H4 (cell line): Measurements from ENCODE around the gene LEMD2. TPM values are rescaled to one million over a fixed set of nuclear protein-coding genes. Genes with fewer than 3 reads are reported as not detected.
A peak's percentile ranks its signal among the peaks of the same experiment; 100 is the strongest.

Source experiments
- DNase-seq: peaks from one replicate; pipeline ENCODE4 v3.0.0-alpha.2; 2015; ENCODE audit warnings: low spot score
- total RNA-seq: library from RNA; depleted of rRNA; stranded (reverse); fragments of >200 nt; shearing (Covaris generic); gene quantifications from 2 replicates; pipeline ENCODE4 v1.2.3, GENCODE V29; 2014

Gene LEMD2
- total RNA-seq, 1 experiment from 2014 or later: 25.9 TPM

DNA sequence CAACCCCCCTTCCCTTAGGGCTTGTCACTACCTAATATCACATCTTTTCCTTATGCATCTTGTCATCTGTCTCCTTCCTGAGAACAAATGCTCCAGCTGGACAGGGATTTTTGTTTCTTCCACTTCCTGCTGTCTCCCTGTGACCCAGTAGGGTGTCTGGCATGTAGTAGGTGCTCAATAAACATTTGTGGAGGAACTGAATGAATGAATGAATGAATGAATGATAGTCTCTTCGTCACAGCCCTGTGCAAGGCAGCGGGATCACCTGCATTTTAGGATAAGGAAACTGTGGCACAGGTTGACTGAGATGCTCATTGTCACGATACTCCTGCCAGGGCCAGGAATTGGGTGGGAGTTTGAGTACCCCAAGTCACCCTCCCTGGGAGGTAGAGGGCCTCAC lies 14.2 kb downstream of the LEMD2 start:
- no peak for DNase-seq

DNA sequence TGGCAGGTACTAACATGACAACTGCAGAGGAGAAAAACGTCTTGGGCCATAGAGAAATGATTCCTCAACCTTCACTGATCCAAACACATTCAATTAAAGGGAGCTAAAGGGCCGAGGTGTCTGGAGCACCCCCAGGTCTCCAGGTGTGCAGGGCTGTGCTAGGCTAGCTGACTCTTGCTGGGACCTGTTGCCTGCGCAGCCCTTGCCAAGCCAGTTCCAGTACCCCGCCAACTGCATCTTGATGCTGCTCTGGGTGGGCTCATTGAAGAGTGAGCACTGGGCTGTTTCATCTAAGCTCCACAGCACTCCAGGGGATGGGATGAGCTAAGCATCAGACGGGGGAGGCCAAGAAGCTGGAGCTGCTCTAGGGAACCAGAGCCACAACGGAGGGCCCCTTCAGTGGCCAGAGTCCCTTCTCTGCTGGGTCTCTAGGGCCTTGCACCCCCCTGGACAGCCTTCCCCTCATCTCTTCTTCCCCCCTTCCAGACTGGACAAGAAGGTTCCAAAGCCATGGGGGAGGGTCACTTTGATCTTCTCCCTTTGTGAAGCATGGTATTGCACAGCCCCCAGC lies 15.9 kb downstream of the LEMD2 start:
- DNase-seq: no peak

DNA sequence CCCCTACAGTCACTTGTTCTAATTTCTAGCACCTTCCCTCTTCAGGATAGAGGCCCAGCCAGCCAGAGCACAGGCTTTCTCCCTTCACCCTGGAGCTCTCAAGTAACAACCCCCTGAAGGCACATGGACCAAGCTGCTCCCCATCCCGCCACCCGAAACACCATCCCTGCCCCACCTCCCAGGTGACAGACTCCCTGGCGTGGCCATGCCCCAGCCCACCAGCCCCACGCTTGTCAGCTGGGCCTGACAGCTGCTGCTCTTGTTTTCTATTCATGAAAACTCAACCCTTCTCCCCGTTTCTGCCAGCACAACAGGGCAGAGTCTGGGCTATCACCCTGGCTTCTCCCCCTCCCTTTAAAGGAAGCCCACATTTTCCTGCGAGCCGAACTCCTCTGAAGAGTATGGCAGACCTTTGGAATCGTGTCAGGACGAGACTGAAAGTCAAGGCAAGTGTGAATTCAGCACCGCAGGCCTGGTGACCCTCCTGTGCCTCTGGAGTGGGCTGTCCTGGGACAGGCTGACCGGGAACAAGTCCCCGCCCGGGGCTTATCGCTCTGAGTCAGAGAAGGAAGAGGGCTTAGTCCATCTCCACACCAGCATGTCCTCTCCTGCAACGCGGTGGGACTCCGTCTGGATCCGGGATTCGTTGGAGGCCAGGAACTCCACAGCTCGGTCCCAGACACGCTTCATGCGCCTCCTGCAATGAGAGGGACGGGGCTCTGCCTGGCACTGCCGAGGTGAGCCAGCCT lies 16.7 kb downstream of the LEMD2 start:
- no peak for DNase-seq

DNA sequence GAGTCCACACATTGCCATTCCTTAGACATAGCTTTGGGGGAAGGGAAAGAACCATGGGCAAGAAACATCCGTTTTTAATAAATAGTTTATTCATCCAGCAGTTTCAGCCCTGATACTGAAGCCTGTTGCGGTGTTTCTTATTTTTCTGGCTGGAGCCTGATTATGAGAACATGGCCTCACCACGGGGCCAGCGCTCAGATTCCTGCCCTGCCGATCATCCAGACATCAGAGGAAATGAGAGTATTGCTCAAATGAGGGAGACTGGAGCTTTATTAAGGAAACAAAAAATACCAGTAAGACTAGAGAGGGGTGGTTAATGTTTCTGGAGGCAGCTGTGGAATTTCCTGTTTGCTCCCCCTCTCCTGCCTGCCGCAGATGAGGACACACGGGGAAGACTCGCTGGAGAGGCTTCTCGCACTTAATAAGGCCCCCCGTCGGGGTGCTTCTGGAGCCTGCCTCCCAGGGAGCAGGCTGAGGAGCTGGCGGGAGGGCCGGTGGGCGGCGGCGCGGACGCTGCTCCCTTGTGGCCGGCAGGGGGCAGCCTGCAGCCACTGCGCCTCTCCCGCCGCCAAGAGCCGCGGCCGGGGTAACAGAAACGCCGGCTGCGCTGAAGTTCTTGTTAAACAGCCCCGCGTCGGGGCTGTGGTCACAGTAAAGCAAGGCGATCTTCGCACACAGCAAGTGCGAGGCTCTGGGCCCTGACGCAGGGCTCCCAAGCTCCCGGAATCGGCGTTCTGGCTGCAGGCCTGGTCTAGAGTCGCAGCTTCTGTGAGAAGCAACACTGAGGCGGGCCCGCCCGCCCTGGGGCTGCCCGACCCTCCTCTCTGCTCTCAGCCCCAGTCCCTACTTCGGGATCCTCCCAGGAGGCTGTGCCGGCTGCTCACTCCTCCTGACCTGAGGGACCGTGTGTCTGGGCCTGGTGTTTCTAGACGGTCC lies 17.5 kb downstream of the LEMD2 start:
- peak; percentile 74 for DNase-seq

DNA sequence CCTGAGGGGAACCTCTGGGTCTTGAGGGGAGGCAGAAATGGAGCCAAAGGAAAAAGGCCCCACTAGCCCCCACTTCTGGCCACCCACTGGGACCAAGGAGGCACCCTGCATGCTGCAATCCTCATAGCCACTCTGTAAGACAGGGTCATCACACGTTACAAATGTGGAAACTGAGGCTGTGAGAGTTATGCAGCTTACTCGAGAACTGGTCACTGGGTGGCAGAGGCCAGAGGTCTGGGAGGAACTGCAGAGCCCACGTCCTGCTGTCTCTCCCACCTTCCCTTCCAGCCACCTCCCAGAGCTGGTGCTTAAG lies 18.1 kb downstream of the LEMD2 start:
- DNase-seq: no peak

DNA sequence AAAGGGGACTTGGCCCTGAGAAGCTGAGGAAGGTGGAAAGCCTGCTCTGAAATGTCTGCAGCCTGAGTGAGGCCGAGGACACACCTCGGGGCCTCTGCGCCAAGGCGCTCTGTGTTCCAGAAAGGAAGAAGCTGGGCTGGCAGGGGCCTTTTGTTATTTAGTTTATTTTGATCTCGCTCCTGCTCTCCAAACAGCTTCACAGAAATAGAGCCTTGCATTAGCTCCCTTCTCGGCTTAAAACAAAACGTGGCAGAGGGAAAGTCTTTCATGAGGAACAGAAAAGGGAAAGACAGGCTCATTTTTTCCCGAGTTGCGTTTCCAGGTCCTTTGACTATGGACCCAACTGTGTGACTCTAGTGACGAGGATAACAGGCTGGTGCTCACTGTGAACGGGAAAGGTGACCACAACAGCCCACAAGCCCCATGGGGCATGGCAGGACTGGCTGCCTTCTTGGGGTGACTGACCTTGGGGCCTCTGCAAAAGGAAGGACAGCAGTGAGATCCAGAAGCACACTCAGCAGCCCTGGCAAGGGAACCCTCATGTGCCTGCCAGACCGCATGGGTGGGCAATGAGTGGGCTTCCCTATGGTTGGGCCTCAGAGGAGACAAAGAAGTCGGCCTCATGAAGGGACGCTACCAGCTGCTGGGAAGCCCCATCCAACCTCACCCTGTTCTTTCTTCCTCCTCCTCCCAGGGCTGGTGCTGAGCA lies 18.7 kb downstream of the LEMD2 start:
- no peak for DNase-seq

DNA sequence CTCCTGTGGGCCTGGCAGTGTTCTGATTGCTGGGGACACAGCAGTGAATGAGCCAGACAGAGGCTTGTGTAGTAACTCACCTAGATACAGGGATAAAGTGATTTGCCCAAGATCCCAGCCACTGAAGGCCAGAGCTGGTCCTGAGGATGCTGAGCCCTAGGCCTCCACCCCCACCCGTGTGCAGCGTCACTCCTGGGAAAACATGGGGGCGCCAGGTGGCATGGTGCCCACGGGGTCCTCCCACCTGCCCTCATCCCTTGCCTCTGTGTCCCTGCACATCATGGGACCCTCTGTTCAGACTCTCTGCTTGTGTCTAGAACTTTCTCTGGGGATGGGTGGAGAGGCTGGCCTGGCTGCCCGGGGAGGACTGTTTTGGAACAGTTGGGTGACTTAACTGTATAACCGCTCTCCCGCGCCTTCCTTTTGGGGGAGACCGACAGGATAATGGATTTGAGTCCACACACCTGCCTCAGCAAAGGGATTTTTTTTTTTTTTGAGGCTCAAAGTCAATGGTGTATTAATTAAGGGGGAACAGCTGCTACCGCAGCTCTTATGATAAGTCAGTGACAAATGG lies 19.6 kb downstream of the LEMD2 start:
- no peak for DNase-seq

DNA sequence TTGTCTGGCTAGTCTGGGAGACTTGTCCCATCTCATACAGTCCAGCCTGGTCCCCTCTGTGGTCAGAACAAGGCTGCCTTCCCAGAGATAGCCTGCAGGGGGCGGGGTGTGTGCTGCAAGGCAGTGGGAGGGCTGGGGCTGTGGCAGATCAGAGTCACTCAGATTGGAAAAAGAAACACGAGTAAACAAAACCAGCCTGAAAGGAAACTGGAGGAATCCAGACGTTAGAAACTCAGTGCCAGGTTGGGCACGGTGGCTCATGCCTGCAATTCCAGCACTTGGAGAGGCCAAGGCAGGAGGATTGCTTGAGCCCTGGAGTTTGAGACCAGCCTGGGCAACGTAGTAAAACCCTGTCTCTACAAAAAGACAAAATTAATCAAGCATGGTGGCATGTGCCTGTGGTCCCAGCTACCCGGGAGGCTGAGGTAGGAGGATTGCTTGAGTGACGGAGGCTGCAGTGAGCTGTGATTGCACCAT lies 20.2 kb downstream of the LEMD2 start:
- DNase-seq: peak; percentile 81

DNA sequence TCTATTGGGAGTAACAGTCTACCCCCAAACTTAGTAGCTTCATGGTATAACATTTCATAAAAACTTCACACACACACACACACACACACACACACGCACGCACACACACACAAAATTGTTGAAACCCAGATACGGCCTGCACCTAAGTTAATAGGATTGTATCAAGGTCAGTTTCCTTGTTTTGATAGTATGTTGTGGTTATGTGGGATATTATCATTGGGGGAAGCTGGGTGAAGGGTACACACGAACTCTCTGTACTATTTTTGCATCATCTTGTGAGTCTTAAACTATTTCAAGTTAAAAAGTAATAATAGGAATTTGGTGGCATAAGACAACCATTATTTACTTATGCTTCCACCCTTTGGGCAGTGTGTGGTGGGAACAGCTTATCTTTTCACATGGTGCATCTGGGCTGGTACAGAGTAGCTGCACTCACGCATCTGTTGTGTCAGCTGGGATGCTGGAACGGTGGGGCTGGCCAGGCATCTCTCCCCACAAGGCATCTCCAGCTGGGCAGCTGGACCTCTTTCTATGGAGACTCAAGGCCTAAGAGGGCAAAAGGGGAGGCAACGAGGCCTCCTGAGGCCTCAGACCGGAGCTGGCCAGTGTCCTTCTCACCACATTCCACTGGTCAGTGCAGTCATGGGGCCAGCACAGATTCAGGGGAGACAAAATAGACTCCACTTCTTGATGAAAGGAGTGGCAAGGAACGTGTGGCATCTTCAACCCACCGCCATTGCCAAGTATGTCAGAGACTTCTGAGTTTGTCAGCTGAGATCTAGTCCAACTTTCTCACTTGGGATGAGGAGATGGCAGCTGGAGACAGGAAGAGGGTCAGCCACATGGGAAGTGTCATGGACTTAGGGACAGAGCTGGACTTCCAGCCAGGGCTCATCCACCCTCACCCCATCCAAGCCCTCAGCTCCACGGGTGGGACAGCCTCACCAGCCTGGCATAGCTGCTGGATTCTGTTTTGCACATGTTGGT lies 21.7 kb downstream of the LEMD2 start:
- no peak for DNase-seq

DNA sequence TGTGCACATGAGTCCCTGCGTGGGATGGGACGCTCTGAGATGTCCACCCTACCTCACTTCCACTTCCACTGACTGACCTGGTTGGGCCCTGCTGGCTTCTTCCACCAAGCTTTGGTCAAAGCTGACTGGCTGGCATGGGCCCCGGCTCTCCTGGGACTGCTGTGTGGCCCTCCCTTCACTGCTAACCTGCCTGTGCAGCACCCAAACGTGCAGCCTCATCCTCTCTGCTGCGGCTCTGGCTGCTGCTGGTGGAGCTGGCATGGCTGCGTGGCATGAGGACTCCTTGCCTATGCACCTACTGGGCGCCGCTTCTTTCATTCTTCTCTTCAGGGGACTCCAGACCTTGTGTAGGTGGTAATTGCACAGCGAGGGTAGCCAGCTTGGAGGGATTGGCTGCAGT lies 23.6 kb downstream of the LEMD2 start:
- DNase-seq: no peak

DNA sequence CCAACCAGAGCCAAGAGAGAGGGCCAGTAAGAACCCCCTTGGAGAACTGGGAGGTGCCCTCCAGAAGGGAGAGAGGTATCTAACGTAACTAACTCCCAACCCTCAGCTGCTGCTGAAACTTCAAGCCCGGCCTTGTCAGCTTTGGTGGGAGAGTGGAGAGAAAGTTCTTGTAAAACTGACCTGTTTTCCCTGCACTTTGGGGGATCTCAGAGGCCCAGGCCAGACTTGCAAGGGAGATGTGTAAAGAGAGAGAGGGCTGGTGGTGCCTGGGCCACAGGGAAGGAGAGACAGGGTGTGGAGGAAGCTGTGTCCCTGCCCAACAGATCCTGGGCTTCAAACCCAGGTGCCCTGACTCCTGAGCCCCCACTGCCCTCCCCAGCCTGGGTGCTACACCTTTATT lies 24.9 kb downstream of the LEMD2 start:
- no peak for DNase-seq

DNA sequence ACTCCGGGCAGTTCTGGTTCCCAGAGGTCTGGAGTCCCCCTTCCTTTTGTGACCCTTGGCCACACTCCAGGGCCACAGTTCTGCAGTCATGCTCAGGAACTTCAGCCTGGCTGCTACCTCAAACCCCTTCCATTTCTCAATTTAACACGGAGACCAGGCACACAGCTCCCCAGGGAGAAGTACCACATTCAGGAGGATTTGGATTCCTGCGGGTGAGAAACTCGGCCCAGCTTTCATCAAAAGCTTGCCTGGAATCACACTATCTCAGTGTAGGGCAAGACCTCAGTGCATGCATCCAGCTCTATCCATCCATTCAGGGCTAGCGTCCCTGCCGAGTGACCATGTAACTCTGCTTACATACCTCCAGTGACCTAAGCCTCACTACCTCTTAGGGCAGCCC lies 25.4 kb downstream of the LEMD2 start:
- no peak for DNase-seq

DNA sequence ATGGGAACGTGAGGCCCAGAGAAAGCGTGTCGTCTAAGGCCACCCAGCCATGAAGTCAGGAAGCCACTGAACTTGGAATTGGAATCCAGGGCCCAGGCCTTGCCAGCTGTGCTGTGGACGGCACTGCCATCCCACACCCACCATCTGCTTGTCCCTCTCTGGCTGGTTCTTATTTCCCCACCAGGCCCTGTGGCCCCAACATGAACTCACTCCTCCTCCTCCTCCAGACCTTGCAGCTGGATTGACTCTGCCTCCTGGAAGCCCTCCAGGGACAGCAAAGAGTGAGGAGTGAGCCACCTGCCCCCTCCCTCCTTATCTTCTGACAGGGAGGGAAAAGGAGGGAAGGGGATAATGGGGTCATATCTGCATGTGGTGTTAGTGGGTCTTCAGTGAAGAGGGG lies 26.2 kb downstream of the LEMD2 start:
- DNase-seq: no peak

DNA sequence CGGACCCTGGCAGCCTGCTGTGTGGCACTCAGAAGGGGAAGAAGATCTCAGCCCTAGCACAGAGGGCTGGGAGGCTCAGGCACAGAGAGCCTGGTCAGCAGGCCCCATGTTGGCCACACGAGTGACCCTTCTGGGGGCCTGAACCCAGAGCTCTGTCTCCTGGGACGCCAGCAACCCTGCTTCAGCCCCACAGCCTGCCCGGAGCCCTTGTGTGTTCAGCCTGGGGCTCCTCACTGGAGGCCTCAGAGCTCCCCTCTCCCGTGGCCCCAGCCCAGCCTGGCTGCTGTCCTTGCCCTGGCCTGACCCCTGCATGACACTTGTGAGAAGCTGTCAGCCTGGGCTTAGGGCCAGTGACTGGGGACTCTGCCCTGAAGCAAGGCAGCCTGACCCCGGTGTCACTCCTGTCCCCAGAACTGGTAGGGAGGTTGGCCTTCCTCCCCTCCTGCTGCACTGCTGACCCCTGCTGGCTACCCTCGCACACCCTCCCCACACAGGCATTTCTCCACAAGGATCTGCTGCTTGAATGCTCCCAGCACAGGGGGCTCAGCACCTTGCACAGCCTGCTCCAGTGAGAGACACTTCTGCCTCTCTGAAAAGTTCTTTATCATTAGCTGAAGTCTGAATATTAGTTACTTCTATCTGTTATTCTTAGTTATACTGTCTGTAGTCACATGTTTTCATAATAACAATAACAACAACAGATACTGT lies 26.9 kb downstream of the LEMD2 start:
- DNase-seq: peak; percentile 39

DNA sequence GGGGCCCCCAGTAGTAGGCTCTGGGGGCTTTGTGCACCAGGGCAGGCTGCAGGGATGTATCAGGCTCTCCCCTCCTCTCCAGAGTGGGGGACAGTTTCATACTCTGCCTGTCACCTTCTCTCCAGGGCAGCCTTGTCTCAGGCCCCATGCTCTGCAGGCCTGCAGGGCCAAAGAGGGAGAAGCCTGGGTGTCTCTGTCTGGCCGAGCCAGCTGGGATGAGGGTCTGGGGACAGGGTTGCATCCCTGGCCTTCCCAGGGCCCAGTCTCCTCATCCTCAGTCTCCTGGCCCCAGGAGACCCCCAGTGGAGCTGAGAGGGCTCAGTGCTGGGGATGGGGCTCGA lies 27.4 kb downstream of the LEMD2 start:
- DNase-seq: no peak

DNA sequence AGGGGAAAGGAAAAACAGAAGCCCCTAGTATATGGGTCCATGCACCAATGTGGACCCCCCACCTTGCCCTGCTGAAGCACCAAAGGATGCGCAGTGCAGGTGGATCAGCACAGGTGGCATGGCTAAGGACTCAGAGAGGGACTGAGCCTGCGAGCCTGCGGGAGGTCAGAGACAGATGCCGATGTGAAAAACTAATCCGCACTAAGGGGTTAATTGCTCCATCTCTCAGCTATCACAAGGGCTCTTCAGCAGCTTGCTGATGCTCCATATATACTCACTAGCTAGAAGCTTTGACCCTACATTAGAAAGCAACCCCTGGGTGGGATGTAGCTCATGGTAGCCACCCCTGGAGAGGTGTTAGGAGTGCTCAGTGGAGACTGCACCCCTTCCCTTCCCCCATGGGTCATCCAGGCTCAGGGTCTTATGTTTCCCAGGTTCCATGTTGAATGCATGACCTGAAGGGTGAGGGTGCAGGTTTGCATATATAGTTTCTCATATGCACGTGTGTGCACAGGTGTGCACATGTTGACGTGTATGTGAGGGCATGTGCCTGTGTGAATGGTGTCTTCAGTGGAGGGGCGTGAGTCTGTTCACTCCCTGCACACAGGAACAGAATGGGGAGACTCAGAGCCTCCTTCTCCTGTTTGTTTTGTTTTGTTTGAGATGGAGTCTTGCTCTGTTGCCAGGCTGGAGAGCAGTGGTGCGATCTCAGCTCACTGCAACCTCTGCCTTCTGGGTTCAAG lies 28.9 kb downstream of the LEMD2 start:
- DNase-seq: no peak

DNA sequence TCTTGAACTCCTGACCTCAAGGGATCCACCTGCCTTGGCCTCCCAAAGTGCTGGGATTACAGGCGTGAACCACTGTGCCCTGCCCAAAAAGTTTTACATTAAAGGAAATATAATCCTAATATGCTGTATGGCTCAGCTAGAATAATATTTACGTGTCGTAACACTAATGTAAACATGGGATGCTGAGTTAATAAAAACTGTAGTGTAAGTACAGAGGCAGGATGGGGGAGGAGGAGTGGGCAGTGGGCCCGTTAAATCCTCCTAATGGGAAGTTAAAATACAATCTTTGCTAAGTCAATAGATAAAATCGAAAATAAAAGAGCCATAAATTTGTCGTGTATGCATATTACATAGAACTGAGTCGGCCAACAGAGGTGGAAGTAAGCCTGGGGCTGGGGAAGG lies 30.1 kb downstream of the LEMD2 start:
- DNase-seq: no peak

DNA sequence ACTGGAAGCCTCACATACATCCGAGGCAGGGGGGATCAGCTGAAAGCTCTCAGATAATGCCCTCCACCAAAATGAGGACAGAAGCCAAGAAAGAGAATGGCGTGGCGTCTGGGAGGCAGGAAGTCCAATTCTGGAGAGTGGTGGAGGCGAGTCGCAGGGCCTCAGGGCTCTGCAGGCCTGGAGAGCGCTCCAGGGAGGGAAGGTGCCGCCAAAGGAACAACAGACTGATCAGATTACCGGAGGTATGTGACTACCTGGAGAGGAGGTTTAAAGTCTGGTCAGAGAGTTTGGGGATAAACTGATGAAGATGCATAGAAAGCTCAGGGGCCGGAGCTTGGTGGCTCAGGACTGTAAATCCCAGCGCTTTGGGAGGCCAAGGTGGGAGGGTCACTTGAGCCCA lies 31.0 kb downstream of the LEMD2 start:
- no peak for DNase-seq

DNA sequence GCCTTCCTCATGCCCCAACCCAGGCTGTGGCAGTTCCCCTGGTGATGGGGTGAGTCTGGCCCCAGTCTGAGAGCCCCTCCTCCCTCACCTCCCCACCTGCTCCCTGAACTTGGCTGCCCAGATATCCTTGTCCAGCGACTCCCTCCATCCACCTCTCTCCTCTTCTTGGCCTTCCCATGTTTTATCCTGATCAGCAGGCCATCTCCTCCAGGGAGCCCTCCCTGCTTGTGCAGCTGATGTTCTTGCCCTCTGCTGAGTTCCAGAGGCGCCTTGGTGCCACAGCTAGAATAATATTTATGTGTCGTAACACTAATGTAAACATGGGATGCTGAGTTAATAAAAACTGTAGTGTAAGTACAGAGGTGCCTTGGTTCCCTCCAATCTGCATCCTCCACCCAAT lies 31.8 kb downstream of the LEMD2 start:
- no peak for DNase-seq
